ENCODE results near the gene PTPN6.

Gene PTPN6

DNA sequence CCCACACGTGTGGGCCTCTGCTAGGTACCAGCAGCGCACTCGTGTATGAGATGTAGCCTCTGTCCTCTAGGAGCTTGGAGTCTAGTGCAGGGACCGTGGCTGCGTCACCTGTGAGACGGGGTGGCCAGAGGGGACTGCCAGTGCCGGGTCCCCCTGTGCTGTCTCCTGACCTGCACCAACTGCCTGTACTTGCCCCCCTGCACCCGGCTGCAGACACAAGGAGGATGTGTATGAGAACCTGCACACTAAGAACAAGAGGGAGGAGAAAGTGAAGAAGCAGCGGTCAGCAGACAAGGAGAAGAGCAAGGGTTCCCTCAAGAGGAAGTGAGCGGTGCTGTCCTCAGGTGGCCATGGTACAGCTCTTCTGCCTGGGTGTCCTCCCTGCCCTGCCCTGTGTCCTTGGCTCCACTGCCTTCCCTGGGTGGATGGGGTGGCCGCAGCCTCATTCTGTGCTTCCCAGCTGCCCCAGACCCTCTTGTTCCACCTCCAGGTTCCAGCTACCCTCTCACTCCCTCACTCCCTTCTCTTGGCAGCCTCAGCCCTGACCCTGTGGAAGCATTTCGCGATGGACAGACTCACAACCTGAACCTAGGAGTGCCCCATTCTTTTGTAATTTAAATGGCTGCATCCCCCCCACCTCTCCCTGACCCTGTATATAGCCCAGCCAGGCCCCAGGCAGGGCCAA lies 9.6 kb downstream of the PTPN6 start:
- DNase-seq (ENCODE audit: low read depth in 1 of 2, low spot score in 1 of 2): peak in 1 of 2 experiments; percentile 78
- peak; percentile 52; the same call in 1 of the 2 replicates for TF ChIP-seq SPI1 (IDR thresholded peaks at IDR 0.05; ENCODE audit: borderline replicate concordance, low read depth)
- TF ChIP-seq, protein P1, sequence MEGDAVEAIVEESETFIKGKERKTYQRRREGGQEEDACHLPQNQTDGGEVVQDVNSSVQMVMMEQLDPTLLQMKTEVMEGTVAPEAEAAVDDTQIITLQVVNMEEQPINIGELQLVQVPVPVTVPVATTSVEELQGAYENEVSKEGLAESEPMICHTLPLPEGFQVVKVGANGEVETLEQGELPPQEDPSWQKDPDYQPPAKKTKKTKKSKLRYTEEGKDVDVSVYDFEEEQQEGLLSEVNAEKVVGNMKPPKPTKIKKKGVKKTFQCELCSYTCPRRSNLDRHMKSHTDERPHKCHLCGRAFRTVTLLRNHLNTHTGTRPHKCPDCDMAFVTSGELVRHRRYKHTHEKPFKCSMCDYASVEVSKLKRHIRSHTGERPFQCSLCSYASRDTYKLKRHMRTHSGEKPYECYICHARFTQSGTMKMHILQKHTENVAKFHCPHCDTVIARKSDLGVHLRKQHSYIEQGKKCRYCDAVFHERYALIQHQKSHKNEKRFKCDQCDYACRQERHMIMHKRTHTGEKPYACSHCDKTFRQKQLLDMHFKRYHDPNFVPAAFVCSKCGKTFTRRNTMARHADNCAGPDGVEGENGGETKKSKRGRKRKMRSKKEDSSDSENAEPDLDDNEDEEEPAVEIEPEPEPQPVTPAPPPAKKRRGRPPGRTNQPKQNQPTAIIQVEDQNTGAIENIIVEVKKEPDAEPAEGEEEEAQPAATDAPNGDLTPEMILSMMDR (IDR thresholded peaks at IDR 0.05; ENCODE audit: insufficient read depth, low read length): no peak
- TF ChIP-seq, protein P2, sequence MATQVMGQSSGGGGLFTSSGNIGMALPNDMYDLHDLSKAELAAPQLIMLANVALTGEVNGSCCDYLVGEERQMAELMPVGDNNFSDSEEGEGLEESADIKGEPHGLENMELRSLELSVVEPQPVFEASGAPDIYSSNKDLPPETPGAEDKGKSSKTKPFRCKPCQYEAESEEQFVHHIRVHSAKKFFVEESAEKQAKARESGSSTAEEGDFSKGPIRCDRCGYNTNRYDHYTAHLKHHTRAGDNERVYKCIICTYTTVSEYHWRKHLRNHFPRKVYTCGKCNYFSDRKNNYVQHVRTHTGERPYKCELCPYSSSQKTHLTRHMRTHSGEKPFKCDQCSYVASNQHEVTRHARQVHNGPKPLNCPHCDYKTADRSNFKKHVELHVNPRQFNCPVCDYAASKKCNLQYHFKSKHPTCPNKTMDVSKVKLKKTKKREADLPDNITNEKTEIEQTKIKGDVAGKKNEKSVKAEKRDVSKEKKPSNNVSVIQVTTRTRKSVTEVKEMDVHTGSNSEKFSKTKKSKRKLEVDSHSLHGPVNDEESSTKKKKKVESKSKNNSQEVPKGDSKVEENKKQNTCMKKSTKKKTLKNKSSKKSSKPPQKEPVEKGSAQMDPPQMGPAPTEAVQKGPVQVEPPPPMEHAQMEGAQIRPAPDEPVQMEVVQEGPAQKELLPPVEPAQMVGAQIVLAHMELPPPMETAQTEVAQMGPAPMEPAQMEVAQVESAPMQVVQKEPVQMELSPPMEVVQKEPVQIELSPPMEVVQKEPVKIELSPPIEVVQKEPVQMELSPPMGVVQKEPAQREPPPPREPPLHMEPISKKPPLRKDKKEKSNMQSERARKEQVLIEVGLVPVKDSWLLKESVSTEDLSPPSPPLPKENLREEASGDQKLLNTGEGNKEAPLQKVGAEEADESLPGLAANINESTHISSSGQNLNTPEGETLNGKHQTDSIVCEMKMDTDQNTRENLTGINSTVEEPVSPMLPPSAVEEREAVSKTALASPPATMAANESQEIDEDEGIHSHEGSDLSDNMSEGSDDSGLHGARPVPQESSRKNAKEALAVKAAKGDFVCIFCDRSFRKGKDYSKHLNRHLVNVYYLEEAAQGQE (IDR thresholded peaks at IDR 0.05; ENCODE audit: insufficient replicate concordance, low read depth): no peak
- peak overlapping the region; percentile 99 for H3K27ac ChIP-seq (replicated peaks)
- no peaks in the 10 kb centered on the region for H3K27me3 ChIP-seq (ENCODE audit: insufficient read depth, poor library complexity, severe bottlenecking)
- no peak overlapping the region for H3K4me3 ChIP-seq (replicated peaks; ENCODE audit: insufficient read depth, low read length)

DNA sequence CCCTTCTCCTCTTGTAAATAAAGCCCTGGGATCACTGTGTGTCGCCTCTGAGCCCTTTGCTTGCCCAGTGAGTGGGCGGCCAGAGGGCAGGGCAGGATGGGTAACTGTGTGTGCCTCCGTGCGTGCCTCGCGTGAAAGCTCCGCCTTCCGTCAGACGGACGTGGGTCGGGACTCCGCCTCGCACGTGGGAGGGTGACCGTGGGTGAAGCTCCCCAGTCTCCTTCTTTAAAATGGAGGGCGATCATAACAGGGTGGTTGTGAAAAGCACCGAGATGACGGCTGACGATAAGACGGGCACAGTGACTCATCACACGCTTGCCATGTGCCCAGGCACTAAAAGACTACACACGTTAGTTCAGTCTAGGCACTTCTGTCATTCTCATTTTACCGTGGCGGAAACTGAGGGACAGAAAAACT lies 10.1 kb downstream of the PTPN6 start:
- no peak for TF ChIP-seq SPI1 (IDR thresholded peaks at IDR 0.05; ENCODE audit: borderline replicate concordance, low read depth)
- TF ChIP-seq, protein P2 (IDR thresholded peaks at IDR 0.05; ENCODE audit: insufficient replicate concordance, low read depth): no peak
- Histone ChIP-seq H3K4me3 (replicated peaks; ENCODE audit: insufficient read depth, low read length) (no peak overlapping the region), H3K27ac (replicated peaks) (peak overlapping the region; percentile 99), H3K27me3 (ENCODE audit: insufficient read depth, poor library complexity, severe bottlenecking) (no peaks in the 10 kb centered on the region)
- peak in 1 of 2 experiments; percentile 84 for DNase-seq (ENCODE audit: low read depth in 1 of 2, low spot score in 1 of 2)

DNA sequence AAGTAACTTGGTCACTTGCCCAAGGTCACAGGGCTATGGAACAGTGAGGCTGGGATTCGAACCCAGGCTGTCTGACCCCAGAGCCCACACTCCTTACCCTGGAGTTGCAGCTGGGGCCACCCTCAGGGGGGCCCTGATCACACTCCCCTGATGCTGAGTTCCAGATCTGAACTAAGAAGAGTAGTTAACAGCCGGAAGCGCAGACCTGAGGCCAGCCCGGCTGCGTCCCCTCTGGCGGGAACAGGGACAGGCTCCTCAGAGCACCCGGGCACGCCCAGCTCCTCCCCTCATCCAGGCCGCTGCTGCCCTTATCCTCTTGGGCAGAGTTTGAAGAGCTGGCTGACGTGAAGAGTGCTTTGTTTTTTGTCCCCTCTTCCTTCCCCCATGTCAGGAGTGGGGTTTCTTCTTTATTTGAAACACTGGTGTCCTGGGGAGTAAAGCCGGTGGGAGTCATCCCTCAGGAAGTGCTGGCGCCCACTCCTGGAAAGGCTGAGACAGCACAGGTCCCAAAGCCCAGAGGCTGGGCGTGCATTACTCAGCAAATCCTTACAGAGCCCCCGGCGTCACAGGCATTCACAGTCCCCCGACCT lies 10.6 kb downstream of the PTPN6 start:
- TF ChIP-seq, protein P1 (IDR thresholded peaks at IDR 0.05; ENCODE audit: insufficient read depth, low read length): peak; percentile 28
- TF ChIP-seq GABPA (IDR thresholded peaks at IDR 0.05; ENCODE audit: low read depth) (peak; percentile 56), SPI1 (IDR thresholded peaks at IDR 0.05; ENCODE audit: borderline replicate concordance, low read depth) (no peak), POLR2AphosphoS5 (IDR thresholded peaks at IDR 0.05; ENCODE audit: low read depth) (peak; percentile 80)
- TF ChIP-seq, protein P2 (IDR thresholded peaks at IDR 0.05; ENCODE audit: insufficient replicate concordance, low read depth): no peak
- peak in 1 of 2 experiments; percentile 86 for DNase-seq (ENCODE audit: low read depth in 1 of 2, low spot score in 1 of 2)

More for the DNA sequence above, 10.6 kb downstream of the PTPN6 start:
- Histone ChIP-seq H3K27me3 (ENCODE audit: insufficient read depth, poor library complexity, severe bottlenecking) (no peaks in the 10 kb centered on the region), H3K4me3 (replicated peaks; ENCODE audit: insufficient read depth, low read length) (no peak overlapping the region), H3K27ac (replicated peaks) (peak overlapping the region; percentile 99)
